DMS153 (cell line): ENCODE data around the gene UGT1A10.
"Not testable (repeated sequence)": the region's sequence is repeated elsewhere in the genome, so short reads cannot be mapped to it uniquely, and the experiment has no call there.

Experiments used
- DNase-seq: peaks from one replicate; lab custom pipeline; 2025; lab: John Stamatoyannopoulos, UW

The UGT1A10 gene

DNA sequence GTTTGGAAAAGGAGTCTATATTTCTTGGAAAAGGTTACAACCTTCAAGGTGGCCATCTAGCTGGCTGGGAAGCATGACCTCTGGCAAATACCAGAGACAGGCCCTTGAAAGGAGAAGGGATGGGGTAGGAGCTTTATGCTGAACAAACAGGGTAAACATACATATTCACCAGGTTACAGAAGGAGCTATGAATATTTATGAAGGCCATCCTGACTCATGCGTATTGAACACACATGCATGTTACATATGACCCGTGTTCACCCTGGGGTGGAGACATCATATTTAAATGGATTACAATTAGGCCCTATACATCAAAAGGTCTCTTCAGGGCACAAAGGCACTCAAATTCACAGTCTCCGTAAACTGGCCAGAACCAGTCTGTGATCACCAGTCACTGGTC lies 19.7 kb downstream of the UGT1A10 start:
- not testable (repeated sequence) for DNase-seq

GRCh38 chr2:233656443-233656842 lies 20.2 kb downstream of the UGT1A10 start:
- no peak for DNase-seq

- no peak for DNase-seq
Measured at GRCh38 chr2:233658610-233659009, 22.4 kb downstream of the UGT1A10 start.

- no peak for DNase-seq
Measured at GRCh38 chr2:233663911-233664310, 27.7 kb downstream of the UGT1A10 start.

- no peak for DNase-seq
Measured at GRCh38 chr2:233668605-233669260, 32.5 kb downstream of the UGT1A10 start.

GRCh38 chr2:233671290-233672161 lies 35.3 kb downstream of the UGT1A10 start, which contains the start of gene UGT1A9:
Gene UGT1A9 (plus strand): TSS chr2:233671898. CDS start chr2:233671935, 37 bp downstream.
- DNase-seq = no peak

GRCh38 chr2:233672886-233673285 lies 36.6 kb downstream of the UGT1A10 start:
- no peak for DNase-seq

GRCh38 chr2:233673896-233674295 lies 37.6 kb downstream of the UGT1A10 start:
- DNase-seq = no peak

- no peak for DNase-seq
Measured at GRCh38 chr2:233674314-233674713, 38.1 kb downstream of the UGT1A10 start.

DNA sequence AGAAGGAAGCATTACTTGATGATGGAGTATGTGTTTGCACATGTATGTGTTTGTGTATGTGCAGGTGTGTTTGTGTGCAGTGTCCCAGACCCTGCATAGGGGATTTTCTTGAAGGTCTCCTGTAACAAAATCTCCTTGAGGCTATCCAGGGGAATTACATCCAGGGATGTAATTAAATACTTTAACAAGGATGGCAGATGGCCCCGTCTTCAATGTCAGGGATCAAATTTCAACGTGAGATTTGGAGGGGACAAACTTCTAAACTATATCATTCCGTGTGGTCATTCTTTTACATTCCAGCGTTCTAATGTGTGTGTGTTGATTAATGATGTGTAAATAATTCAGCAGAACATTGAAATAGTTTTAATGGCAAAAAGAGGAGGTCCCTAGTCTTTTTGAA lies 38.7 kb downstream of the UGT1A10 start:
- DNase-seq = no peak

DNA sequence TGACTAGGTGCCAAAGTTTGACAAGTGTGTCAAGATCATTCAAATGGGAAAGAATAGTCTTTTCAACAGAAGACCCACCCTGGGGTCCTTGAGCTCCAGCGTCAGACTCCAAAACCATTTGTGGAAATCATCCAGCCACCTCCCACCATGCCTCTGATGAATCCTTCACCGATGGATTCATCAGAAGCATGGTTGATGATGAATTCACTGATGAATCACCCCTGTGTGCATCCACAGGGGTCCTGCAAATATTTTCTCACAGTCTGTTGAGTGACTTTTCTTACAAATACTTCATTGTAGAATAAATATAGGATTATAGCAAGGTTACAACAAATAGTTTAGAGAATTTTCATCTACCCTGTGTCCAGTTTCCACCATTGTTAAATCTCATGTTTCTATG lies 39.8 kb downstream of the UGT1A10 start:
- DNase-seq = no peak

DNA sequence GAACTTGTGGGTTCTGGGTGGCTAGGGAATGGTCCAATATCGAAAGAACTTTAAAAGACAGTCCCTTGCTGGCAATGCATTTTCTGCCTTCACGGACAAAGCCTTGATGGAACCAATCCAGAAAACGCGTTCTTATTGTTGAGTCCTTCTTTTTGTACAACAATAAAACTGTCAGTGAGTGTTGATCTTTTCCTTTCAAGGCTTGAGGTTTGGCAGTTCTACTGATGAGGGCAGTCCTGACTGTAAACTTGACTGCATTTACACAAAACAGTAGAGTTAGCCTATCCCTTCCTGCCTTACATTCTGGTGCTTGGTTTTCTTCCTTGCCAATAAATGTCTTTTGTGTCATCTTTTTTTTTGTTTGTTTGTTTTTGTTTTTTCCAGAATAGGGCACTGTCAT lies 42.9 kb downstream of the UGT1A10 start:
- DNase-seq = no peak

GRCh38 chr2:233680361-233681045 lies 44.3 kb downstream of the UGT1A10 start:
- no peak for DNase-seq

DNA sequence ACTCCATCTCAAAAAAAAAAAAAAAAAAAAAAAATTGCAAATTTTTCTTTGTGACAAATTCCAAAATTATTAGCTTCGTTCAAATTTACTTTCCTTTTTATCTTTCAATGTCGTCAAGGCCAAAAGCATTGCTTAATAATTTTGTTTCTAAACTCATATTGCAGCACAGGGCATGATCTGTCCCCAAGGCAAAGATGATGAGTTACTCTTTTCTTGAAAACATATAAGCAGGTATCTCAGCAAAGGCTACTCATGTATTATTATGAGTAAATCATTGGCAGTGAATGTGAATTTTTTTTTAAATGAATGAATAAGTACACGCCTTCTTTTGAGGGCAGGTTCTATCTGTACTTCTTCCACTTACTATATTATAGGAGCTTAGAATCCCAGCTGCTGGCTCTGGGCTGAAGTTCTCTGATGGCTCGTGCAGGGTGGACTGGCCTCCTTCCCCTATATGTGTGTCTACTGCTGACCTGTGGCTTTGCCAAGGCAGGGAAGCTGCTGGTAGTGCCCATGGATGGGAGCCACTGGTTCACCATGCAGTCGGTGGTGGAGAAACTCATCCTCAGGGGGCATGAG lies 45.4 kb downstream of the UGT1A10 start, which contains the start of gene UGT1A7:
Gene UGT1A7, plus strand, starts transcription at position 381 of the 579 bp plus-strand sequence. Its CDS starts 37 bp downstream, at position 418.
- DNase-seq = no peak

DNA sequence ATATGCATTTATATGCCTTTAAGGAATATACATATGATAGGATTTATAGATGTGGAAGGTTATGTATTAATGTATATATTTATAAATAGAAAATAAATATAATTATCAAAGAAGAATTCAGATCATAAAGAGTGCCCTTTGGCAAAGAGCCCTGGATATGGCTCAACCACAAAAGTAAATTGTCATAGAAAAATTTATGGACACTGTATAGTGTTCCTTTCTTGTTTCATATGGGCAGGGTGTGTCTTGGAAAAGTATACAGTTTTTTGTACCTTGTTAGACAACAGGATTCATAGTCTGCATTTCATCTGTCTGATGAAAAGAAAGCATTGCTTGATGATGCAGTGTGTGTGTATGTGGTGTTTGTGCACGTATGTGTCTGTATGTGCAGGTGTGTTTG lies 48.4 kb downstream of the UGT1A10 start:
- no peak for DNase-seq

DNA sequence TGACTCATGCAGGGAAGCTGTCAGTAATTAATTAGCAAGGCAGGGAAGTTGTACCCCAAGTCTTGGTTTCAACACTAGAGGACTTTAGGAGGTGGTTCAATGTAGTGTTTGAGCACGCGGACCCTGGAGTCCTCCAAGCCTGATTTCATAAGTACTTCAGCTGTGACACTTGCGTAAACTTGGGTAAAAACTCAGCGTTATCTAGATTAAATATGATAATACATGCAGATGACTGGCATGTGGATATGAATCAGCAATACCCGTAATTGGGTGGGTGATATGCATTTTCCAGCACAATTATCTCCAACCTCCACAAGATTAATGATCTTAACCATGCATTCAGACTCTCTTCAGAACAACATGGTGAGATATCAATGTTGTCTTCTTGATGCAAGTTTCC lies 50.7 kb downstream of the UGT1A10 start:
- no peak for DNase-seq

DNA sequence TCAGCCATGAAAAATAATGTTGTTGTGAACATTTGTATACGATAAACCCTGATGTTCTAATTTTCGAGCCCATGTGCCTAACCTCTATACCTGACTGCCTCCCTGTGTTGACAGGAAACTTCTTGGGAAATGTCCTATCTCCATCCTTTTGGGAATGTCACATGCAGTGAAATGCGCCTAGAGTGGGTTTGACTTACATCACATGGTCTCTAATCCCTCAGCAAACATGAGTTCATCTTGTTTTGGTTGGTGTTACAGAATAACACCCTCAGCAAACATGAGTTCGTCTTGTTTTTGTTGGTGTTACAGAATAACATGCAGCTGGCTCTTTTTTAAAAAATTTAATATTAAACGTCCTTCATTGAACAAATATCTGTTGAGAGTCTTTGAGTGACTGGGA lies 52.1 kb downstream of the UGT1A10 start:
- DNase-seq = no peak

DNA sequence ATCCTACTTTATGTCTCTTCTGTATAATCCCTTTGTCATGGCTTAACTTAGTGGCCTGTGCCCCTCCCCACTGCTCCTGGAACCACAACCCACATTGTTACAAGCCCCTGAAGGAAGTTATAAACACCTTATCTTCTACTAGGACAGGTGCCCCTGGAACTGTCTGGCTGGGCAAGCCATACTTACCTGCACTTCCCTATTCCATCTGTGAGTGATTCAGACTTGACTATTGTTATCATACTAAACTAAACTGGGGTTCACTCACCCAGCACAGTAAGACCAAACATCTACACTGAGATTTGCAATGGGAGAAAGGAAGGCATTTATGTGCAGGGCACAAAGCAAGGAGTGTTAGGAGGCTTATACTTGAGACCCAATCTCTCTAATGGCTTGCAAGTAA lies 52.8 kb downstream of the UGT1A10 start:
- DNase-seq = no peak

DNA sequence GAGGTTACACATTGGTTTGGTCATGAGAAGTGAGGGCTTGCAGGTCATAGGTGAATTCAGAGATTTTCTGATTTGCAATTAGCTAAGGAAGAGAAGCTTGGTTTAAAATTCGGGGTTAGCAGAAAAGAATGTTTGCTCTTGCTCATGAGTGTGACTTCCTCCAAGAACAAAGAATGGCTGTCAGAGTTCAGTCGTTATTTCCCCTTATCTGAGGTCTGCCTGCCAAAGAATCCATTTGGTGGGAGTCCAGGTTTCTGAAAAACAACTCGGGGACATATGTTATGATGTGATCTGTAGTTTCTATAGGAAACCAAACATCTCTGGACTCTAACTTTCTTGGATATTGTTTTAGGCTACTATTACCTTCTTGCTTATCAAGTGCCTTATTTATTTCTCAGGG lies 53.3 kb downstream of the UGT1A10 start:
- no peak for DNase-seq

DNA sequence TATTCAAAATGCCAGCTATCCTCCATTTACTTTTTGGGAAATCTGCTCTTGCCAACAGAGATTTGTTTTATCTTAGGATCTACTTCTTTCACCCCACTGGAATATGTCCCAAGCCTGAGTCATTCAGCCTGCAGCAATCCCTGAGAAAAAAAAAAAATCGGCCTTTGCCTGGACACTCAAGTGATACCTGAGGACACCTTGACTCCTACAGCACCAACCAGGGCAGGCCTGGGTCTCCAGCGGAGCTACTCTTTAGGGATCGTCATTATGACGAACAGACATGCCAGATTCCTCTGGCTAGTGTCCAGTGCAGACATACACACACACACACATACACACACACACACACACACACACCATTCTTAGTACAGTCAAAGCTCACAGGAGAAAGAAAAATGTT lies 54.2 kb downstream of the UGT1A10 start:
- no peak for DNase-seq

- DNase-seq = no peak
Measured at GRCh38 chr2:233691443-233692433, 55.5 kb downstream of the UGT1A10 start.
